ENCODE measurements around the gene SNX15.

- TF ChIP-seq CTCF (IDR thresholded peaks at IDR 0.05): no peak
- TF ChIP-seq POLR2A (IDR thresholded peaks at IDR 0.05): no peak
These were observed 28.4 kb upstream of the SNX15 start for GRCh38 chr11:64998690-64999431.
